Measurements from ENCODE around the gene NUTM2D.
"Not testable (repeated sequence)": the region's sequence is repeated elsewhere in the genome, so short reads cannot be mapped to it uniquely, and the experiment has no call there.

DNA sequence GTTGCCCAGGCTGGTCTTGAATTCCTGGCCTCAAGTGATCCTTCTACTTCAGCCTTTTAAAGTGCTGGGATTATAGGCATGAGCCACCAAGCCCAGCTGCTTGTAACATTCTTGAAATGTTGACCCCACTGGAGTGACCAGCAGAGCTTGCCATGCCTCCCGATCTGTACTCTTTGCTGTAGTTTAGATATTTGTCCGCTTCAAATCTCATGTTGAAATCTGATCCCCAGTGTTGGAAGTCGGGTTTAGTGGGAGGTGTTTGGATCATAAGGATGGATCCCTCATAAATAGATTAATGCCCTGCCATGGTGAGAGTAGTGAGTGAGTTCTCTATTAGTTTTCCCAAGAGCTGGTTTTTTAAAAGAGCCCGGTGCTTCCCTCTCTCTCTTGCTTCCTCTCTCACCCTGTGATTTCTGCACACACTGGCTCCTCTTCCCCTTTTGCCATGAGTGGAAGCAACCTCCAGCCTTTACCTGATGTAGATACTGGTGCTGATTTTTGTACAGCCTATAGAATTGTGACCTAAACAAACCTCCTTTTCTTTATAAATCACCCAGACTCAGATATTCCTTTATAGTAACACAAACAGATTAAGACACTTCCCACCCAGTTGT lies 43.1 kb upstream of the NUTM2D start:
- TF ChIP-seq, protein P1, sequence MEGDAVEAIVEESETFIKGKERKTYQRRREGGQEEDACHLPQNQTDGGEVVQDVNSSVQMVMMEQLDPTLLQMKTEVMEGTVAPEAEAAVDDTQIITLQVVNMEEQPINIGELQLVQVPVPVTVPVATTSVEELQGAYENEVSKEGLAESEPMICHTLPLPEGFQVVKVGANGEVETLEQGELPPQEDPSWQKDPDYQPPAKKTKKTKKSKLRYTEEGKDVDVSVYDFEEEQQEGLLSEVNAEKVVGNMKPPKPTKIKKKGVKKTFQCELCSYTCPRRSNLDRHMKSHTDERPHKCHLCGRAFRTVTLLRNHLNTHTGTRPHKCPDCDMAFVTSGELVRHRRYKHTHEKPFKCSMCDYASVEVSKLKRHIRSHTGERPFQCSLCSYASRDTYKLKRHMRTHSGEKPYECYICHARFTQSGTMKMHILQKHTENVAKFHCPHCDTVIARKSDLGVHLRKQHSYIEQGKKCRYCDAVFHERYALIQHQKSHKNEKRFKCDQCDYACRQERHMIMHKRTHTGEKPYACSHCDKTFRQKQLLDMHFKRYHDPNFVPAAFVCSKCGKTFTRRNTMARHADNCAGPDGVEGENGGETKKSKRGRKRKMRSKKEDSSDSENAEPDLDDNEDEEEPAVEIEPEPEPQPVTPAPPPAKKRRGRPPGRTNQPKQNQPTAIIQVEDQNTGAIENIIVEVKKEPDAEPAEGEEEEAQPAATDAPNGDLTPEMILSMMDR (tag by site-specific recombination; IDR thresholded peaks at IDR 0.05), result not testable (repeated sequence)
- not testable (repeated sequence) for TF ChIP-seq MZF1 (tag by site-specific recombination; IDR thresholded peaks at IDR 0.05; ENCODE audit: borderline replicate concordance); ZNF621 (tag by site-specific recombination; IDR thresholded peaks at IDR 0.05); KLF16 (tag by site-specific recombination; IDR thresholded peaks at IDR 0.05); YY1 (tag by site-specific recombination; IDR thresholded peaks at IDR 0.05)
- TF ChIP-seq, protein P2, sequence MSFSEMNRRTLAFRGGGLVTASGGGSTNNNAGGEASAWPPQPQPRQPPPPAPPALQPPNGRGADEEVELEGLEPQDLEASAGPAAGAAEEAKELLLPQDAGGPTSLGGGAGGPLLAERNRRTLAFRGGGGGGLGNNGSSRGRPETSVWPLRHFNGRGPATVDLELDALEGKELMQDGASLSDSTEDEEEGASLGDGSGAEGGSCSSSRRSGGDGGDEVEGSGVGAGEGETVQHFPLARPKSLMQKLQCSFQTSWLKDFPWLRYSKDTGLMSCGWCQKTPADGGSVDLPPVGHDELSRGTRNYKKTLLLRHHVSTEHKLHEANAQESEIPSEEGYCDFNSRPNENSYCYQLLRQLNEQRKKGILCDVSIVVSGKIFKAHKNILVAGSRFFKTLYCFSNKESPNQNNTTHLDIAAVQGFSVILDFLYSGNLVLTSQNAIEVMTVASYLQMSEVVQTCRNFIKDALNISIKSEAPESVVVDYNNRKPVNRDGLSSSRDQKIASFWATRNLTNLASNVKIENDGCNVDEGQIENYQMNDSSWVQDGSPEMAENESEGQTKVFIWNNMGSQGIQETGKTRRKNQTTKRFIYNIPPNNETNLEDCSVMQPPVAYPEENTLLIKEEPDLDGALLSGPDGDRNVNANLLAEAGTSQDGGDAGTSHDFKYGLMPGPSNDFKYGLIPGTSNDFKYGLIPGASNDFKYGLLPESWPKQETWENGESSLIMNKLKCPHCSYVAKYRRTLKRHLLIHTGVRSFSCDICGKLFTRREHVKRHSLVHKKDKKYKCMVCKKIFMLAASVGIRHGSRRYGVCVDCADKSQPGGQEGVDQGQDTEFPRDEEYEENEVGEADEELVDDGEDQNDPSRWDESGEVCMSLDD (tag by site-specific recombination; IDR thresholded peaks at IDR 0.05), result not testable (repeated sequence)
